ENCODE measurements around the gene GPR68. TPM values are rescaled to one million over a fixed set of nuclear protein-coding genes. Genes with fewer than 3 reads are reported as not detected.

Gene GPR68
- polyA plus RNA-seq, 1 donor from 2014 or later: 2.1 TPM

- H3K27ac ChIP-seq (ENCODE audit: low read length): no peak overlapping the region
- no peaks in the 10 kb centered on the region for H3K9me2 ChIP-seq (ENCODE audit: insufficient read depth, low read length)
- no peak overlapping the region for H3K4me3 ChIP-seq (ENCODE audit: low read length)
- H3K36me3 ChIP-seq (ENCODE audit: insufficient read depth, low read length): peaks cover 4% of the 10 kb centered on the region
- no peaks in the 10 kb centered on the region for H4K20me1 ChIP-seq (ENCODE audit: insufficient read depth)
- H3K4me2 ChIP-seq (ENCODE audit: low read length): no peak overlapping the region
- H3K9me3 ChIP-seq (ENCODE audit: low read length): no peaks in the 10 kb centered on the region
- no peak overlapping the region for H3K9ac ChIP-seq (ENCODE audit: low read length)
- no peak for TF ChIP-seq SMC3 (conservative IDR thresholded peaks at IDR 0.05; ENCODE audit: poor library complexity)
- no peak for TF ChIP-seq TAF1 (IDR thresholded peaks at IDR 0.05; ENCODE audit: low read depth)
- TF ChIP-seq POLR2AphosphoS5 (IDR thresholded peaks at IDR 0.05): no peak
- TF ChIP-seq MXI1 (conservative IDR thresholded peaks at IDR 0.05; ENCODE audit: poor library complexity, severe bottlenecking): no peak
- TF ChIP-seq EP300 (conservative IDR thresholded peaks at IDR 0.05; ENCODE audit: poor library complexity, severe bottlenecking): no peak
- TF ChIP-seq RAD21 (conservative IDR thresholded peaks at IDR 0.05): no peak
- H3K79me2 ChIP-seq (replicated peaks; ENCODE audit: insufficient read depth, low read length): no peaks in the 10 kb centered on the region
- no peak overlapping the region for H2AFZ ChIP-seq (ENCODE audit: low read depth, low read length)
- H3K27me3 ChIP-seq (ENCODE audit: insufficient read depth, low read depth, low read length): no peaks in the 10 kb centered on the region
- no peaks in the 10 kb centered on the region for H3F3A ChIP-seq (ENCODE audit: insufficient read depth, low read length, poor library complexity, severe bottlenecking)
These were observed 27.1 kb upstream of the GPR68 start for GRCh38 chr14:91271639-91272038.

- Histone ChIP-seq H3K9me2 (ENCODE audit: insufficient read depth, low read length) (no peaks in the 10 kb centered on the region), H3K27me3 (ENCODE audit: insufficient read depth, low read depth, low read length) (no peaks in the 10 kb centered on the region), H3K36me3 (ENCODE audit: insufficient read depth, low read length) (no peaks in the 10 kb centered on the region), H3K4me2 (ENCODE audit: low read length) (no peak overlapping the region), H3F3A (ENCODE audit: insufficient read depth, low read length, poor library complexity, severe bottlenecking) (no peaks in the 10 kb centered on the region), H2AFZ (ENCODE audit: low read depth, low read length) (no peak overlapping the region), H3K9ac (ENCODE audit: low read length) (no peak overlapping the region), H3K79me2 (replicated peaks; ENCODE audit: insufficient read depth, low read length) (no peaks in the 10 kb centered on the region), H3K27ac (ENCODE audit: low read length) (no peak overlapping the region), H3K9me3 (ENCODE audit: low read length) (no peaks in the 10 kb centered on the region), H4K20me1 (ENCODE audit: insufficient read depth) (no peaks in the 10 kb centered on the region), H3K4me3 (ENCODE audit: low read length) (no peak overlapping the region)
- TF ChIP-seq RAD21 (conservative IDR thresholded peaks at IDR 0.05): no peak
- TF ChIP-seq CTCF (IDR thresholded peaks at IDR 0.05; ENCODE audit: poor library complexity, severe bottlenecking): no peak
- no peak for TF ChIP-seq POLR2AphosphoS5 (IDR thresholded peaks at IDR 0.05)
- no peak for TF ChIP-seq MXI1 (conservative IDR thresholded peaks at IDR 0.05; ENCODE audit: poor library complexity, severe bottlenecking)
- TF ChIP-seq, protein P1, sequence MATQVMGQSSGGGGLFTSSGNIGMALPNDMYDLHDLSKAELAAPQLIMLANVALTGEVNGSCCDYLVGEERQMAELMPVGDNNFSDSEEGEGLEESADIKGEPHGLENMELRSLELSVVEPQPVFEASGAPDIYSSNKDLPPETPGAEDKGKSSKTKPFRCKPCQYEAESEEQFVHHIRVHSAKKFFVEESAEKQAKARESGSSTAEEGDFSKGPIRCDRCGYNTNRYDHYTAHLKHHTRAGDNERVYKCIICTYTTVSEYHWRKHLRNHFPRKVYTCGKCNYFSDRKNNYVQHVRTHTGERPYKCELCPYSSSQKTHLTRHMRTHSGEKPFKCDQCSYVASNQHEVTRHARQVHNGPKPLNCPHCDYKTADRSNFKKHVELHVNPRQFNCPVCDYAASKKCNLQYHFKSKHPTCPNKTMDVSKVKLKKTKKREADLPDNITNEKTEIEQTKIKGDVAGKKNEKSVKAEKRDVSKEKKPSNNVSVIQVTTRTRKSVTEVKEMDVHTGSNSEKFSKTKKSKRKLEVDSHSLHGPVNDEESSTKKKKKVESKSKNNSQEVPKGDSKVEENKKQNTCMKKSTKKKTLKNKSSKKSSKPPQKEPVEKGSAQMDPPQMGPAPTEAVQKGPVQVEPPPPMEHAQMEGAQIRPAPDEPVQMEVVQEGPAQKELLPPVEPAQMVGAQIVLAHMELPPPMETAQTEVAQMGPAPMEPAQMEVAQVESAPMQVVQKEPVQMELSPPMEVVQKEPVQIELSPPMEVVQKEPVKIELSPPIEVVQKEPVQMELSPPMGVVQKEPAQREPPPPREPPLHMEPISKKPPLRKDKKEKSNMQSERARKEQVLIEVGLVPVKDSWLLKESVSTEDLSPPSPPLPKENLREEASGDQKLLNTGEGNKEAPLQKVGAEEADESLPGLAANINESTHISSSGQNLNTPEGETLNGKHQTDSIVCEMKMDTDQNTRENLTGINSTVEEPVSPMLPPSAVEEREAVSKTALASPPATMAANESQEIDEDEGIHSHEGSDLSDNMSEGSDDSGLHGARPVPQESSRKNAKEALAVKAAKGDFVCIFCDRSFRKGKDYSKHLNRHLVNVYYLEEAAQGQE (IDR thresholded peaks at IDR 0.05; ENCODE audit: borderline replicate concordance): no peak
- TF ChIP-seq EZH2 (IDR thresholded peaks at IDR 0.05; ENCODE audit: borderline replicate concordance, insufficient read depth, low read length, poor library complexity, severe bottlenecking): no peak
- no peak for TF ChIP-seq SMC3 (conservative IDR thresholded peaks at IDR 0.05; ENCODE audit: poor library complexity)
- TF ChIP-seq EP300 (conservative IDR thresholded peaks at IDR 0.05; ENCODE audit: poor library complexity, severe bottlenecking): no peak
- TF ChIP-seq TAF1 (IDR thresholded peaks at IDR 0.05; ENCODE audit: low read depth): no peak
These were observed 26.1 kb upstream of the GPR68 start for GRCh38 chr14:91270619-91271018.

All from neural cell (in vitro differentiated cells).